DOHH2 (cell line): ENCODE results near the gene SERAC1.

ENCODE experiments used
- H3F3A ChIP-seq: fragments of 200-600 bp; sonication (generic), shearing (Covaris generic); 2 replicates; pipeline ENCODE4 v1.6.0; 2016; ENCODE audit warnings: antibody characterized with exemption, mild to moderate bottlenecking; ENCODE audit not compliant: control insufficient read depth, insufficient read depth
- H3K27ac ChIP-seq: fragments of 200-600 bp; sonication (generic); 2 replicates; pipeline ENCODE4 v1.5.1; 2014; ENCODE audit warnings: low read depth, mild to moderate bottlenecking, low read length, moderate library complexity
- H3K27me3 ChIP-seq: fragments of 200-600 bp; sonication (generic); 2 replicates; pipeline ENCODE4 v1.6.1; 2014; ENCODE audit warnings: mild to moderate bottlenecking, low read length, mixed read lengths; ENCODE audit not compliant: control insufficient read depth
- H3K36me3 ChIP-seq: fragments of 200-600 bp; sonication (generic); 2 replicates; pipeline ENCODE4 v1.6.1; 2014; ENCODE audit warnings: mild to moderate bottlenecking, low read length, moderate library complexity, mixed read lengths; ENCODE audit not compliant: control insufficient read depth
- H3K4me1 ChIP-seq: fragments of 200-600 bp; sonication (generic); 2 replicates; pipeline ENCODE4 v1.6.1; 2014; ENCODE audit warnings: mild to moderate bottlenecking, low read length, mixed read lengths; ENCODE audit not compliant: control insufficient read depth
- H3K4me2 ChIP-seq: fragments of 200-600 bp; sonication (generic); 2 replicates; pipeline ENCODE4 v1.6.0; 2014; ENCODE audit warnings: mild to moderate bottlenecking, low read length, moderate library complexity
- H3K4me3 ChIP-seq: fragments of 200-600 bp; sonication (generic); 2 replicates; pipeline ENCODE4 v1.5.1; 2014; ENCODE audit warnings: mild to moderate bottlenecking, low read length, mixed read lengths
- H3K79me2 ChIP-seq: fragments of 200-600 bp; sonication (generic); 2 replicates; pipeline ENCODE4 v1.6.1; 2014; ENCODE audit warnings: mild to moderate bottlenecking, low read length, mixed read lengths; ENCODE audit not compliant: control insufficient read depth
- H3K9me2 ChIP-seq: fragments of 200-600 bp; sonication (generic); replicated peaks from 2 replicates; pipeline ENCODE4 v1.6.1; 2014; ENCODE audit warnings: mild to moderate bottlenecking, low read length, mixed read lengths; ENCODE audit not compliant: control insufficient read depth
- H3K9me3 ChIP-seq: fragments of 200-600 bp; sonication (generic); 2 replicates; pipeline ENCODE4 v1.6.1; 2014; ENCODE audit warnings: antibody characterized with exemption, low read length, mixed read lengths; ENCODE audit not compliant: control insufficient read depth, insufficient read depth
- H4K20me1 ChIP-seq: fragments of 200-600 bp; sonication (generic); 2 replicates; pipeline ENCODE4 v1.6.0; 2014; ENCODE audit warnings: low read depth, mild to moderate bottlenecking, antibody characterized with exemption, low read length, moderate library complexity; ENCODE audit not compliant: control insufficient read depth, insufficient read depth
- EZH2phosphoT487 ChIP-seq: fragments of 200-600 bp; sonication (generic); IDR thresholded peaks from 2 replicates; pipeline ENCODE4 v1.6.1; 2017; ENCODE audit warnings: borderline replicate concordance, mild to moderate bottlenecking, antibody characterized with exemption, low read length, moderate library complexity, mixed read lengths
- TF ChIP-seq, protein P1 (sequence below): fragments of 200-600 bp; sonication (generic); IDR thresholded peaks from one replicate; pipeline ENCODE4 v1.5.1; 2014; ENCODE audit warnings: antibody characterized with exemption, mild to moderate bottlenecking, low read depth, low read length; ENCODE audit not compliant: poor library complexity, severe bottlenecking

The SERAC1 gene

DNA sequence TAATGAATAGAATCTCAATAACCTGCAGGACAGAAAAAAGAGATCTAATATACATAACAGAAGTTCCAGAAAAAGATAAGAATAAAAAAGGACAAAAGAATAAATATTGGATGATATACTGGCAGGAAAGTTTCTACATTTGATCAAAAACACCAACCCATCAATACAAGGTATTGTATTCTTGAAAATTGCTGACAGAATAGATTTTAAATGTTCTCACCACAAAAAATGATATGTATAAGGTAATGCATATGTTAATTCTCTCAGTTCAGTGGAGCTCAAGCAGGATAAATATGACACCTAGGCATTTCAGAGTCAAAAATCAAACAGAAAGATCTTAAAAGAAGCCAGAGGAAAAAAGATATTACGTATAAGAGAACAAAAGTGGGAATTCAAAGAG is 43.8 kb downstream of the SERAC1 start:
- H3K4me1 ChIP-seq: no peaks in the 10 kb centered on the region
- H4K20me1 ChIP-seq: no peaks in the 10 kb centered on the region
- no peaks in the 10 kb centered on the region for H3K27me3 ChIP-seq
- H3K9me2 ChIP-seq: no peaks in the 10 kb centered on the region
- no peak for TF ChIP-seq EZH2phosphoT487
- TF ChIP-seq, protein P1, sequence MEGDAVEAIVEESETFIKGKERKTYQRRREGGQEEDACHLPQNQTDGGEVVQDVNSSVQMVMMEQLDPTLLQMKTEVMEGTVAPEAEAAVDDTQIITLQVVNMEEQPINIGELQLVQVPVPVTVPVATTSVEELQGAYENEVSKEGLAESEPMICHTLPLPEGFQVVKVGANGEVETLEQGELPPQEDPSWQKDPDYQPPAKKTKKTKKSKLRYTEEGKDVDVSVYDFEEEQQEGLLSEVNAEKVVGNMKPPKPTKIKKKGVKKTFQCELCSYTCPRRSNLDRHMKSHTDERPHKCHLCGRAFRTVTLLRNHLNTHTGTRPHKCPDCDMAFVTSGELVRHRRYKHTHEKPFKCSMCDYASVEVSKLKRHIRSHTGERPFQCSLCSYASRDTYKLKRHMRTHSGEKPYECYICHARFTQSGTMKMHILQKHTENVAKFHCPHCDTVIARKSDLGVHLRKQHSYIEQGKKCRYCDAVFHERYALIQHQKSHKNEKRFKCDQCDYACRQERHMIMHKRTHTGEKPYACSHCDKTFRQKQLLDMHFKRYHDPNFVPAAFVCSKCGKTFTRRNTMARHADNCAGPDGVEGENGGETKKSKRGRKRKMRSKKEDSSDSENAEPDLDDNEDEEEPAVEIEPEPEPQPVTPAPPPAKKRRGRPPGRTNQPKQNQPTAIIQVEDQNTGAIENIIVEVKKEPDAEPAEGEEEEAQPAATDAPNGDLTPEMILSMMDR: no peak
- no peaks in the 10 kb centered on the region for H3K36me3 ChIP-seq
- H3F3A ChIP-seq: no peaks in the 10 kb centered on the region
- no peak overlapping the region for H3K27ac ChIP-seq
- no peak overlapping the region for H3K4me3 ChIP-seq
- no peaks in the 10 kb centered on the region for H3K9me3 ChIP-seq
- H3K79me2 ChIP-seq: no peaks in the 10 kb centered on the region
- H3K4me2 ChIP-seq: no peak overlapping the region

DNA sequence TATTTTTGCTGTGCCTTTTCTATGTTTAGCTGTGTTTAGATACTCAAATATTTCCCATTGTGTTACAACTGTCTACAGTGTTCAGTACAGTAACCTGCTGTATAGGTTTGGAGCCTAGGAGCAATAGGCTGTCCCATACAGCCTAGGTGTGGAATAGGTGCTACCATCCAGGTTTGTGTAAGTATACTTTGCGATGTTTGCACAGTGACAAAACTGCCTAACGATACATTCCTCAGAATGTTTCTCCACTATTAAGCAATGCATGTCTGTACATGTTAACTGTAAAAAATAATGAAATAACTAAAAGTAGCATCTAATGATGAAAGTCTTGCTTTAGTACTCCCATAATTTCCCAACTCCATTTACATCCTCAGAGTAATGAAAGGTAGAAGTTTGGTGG is 46.0 kb downstream of the SERAC1 start:
- H3K27me3 ChIP-seq: no peaks in the 10 kb centered on the region
- TF ChIP-seq, protein P1: no peak
- TF ChIP-seq EZH2phosphoT487: no peak
- no peaks in the 10 kb centered on the region for H4K20me1 ChIP-seq
- no peaks in the 10 kb centered on the region for H3K4me1 ChIP-seq
- H3K9me2 ChIP-seq: no peaks in the 10 kb centered on the region
- H3K9me3 ChIP-seq: no peaks in the 10 kb centered on the region
- H3K27ac ChIP-seq: no peak overlapping the region
- no peak overlapping the region for H3K4me2 ChIP-seq
- H3F3A ChIP-seq: no peaks in the 10 kb centered on the region
- no peaks in the 10 kb centered on the region for H3K79me2 ChIP-seq
- no peak overlapping the region for H3K4me3 ChIP-seq
- no peaks in the 10 kb centered on the region for H3K36me3 ChIP-seq

DNA sequence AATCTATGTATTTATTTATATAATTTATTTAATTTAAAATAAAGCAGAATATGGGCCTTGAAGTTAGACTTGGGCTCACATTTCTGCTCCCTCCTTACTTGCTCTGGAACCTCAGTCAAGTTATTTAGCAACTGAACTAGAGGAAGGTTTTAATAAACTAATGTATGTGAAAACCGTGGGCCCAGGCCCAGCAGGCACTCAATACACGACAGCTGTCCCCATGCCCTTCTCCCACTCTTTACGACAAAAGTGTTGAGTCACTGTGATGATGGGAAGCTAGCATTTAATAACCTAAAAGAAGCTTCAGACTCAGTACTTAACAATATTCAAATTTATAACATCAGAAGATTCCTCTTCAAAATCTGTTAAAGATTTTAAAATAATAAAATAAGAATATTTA is 46.7 kb downstream of the SERAC1 start:
- Histone ChIP-seq H3K4me3 (no peak overlapping the region), H4K20me1 (no peaks in the 10 kb centered on the region), H3F3A (no peaks in the 10 kb centered on the region), H3K4me2 (no peak overlapping the region), H3K9me3 (no peaks in the 10 kb centered on the region), H3K27ac (no peak overlapping the region), H3K9me2 (no peaks in the 10 kb centered on the region), H3K27me3 (no peaks in the 10 kb centered on the region), H3K4me1 (no peaks in the 10 kb centered on the region), H3K79me2 (no peaks in the 10 kb centered on the region), H3K36me3 (no peaks in the 10 kb centered on the region)
- TF ChIP-seq, protein P1: no peak
- no peak for TF ChIP-seq EZH2phosphoT487

DNA sequence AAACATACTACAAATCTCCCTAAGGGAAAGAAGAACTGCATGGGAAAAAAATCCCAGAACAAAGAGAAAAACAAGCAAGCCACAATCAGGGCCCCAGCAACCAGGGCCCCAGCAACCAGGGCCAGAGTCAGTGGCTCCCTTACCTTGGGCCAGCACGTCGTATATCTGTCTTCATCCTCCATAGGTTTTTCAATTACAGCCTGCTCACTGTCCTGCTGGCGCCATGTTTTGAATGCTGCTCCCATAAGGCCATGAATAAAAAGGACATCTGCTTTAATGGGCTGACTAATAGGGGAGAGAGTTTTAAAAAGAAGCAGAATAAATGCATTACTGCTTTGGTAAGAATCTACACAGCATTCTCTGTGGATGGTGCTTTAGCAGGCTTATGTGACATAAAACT is 49.2 kb downstream of the SERAC1 start:
- no peak for TF ChIP-seq EZH2phosphoT487
- TF ChIP-seq, protein P1: no peak
- H3K4me1 ChIP-seq: no peaks in the 10 kb centered on the region
- H3K79me2 ChIP-seq: no peaks in the 10 kb centered on the region
- no peaks in the 10 kb centered on the region for H4K20me1 ChIP-seq
- no peak overlapping the region for H3K4me3 ChIP-seq
- no peaks in the 10 kb centered on the region for H3K9me3 ChIP-seq
- H3F3A ChIP-seq: no peaks in the 10 kb centered on the region
- H3K4me2 ChIP-seq: no peak overlapping the region
- H3K9me2 ChIP-seq: no peaks in the 10 kb centered on the region
- no peaks in the 10 kb centered on the region for H3K36me3 ChIP-seq
- H3K27me3 ChIP-seq: no peaks in the 10 kb centered on the region
- H3K27ac ChIP-seq: no peak overlapping the region
